ENCODE measurements around the gene DPEP2NB.
"Not testable (repeated sequence)": the region's sequence is repeated elsewhere in the genome, so short reads cannot be mapped to it uniquely, and the experiment has no call there.

DPEP2NB gene

DNA sequence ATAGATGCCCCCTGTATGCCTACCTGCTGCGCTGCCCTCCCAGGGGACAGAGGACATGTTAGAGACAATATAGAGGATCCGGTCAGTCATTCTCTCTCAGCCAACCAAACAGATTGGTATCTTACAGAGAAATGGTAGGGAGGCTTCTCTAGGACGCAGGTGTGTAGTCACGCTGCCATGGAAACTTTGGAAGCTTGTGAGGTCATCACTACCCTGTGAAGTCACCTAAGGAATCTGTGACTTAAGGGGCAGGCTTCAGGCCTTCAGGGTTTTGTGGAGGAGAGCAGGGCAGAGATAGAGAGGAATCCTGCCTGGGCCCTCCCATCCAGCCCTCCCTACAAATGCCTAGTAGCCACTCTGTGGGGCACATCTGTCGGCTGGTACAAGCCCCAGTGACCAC, at the start of gene DPEP2NB:
Gene DPEP2NB, minus strand, starts transcription at position 231 of the 400 bp plus-strand sequence. Its CDS starts 141 bp downstream, at position 90.
- in situ Hi-C loops (cut with HindIII; ENCODE audit: low sequenced_read_pairs) = no loop called here

DNA sequence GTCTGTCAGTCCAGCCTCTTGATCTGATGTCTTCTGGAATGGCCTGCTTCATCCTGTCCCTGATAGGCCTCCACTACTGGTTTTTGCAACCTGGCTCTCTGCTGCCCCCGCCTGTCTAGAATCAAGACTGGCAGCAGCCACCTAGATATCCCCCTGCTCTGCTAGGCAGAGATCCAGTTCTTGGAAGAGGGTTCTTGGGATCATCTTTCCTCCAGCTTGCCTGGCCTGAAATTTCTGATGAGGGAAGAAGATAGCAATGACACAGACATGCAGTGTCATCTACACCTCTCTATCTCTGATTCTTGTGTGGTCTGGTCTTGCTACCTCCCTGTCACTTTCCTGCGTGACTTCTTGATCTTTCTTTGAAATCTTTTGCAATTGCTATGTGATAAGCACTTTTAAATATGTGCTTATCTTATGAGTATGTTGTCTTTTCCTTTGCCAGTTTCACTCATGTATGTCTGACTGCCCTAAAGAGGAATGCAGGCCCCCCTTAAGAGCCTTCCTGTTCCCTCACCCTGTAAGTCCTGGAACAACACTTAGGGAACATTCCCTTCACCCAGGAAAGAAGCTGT, 49.2 kb upstream of the DPEP2NB start:
- in situ Hi-C loops (cut with HindIII; ENCODE audit: low sequenced_read_pairs) = loop anchor here (25.0 kb wide), 1 partner anchor 178 kb away; the partner anchor contains the start of genes NRN1L and PSKH1

DNA sequence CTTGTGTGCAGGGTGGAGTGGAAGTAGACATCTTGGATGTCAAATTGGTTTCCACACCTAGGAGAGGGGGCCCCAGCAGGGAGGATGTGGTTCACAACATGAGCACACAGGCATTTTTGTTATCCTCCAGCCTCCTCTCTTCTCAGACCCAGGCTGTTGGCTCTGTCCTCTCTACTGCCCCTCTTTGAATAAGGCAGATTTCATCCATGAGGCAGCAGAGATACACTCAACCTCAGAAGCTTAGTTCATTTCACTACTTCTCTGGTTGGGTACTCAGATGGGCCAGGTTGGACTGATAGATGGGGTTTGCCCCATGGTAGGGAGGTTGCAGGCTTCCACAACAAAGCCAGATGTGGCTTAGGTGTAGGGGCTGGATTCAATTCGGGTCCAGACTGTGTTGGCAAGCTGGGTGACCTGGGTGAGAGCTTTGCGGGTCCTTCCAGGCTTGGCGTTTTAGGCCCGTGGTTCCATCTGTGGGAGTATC, 47.2 kb upstream of the DPEP2NB start:
- in situ Hi-C loops (cut with HindIII; ENCODE audit: low sequenced_read_pairs) = loop anchor here (25.0 kb wide), 1 partner anchor 176 kb away; the partner anchor contains the start of genes NRN1L and PSKH1

DNA sequence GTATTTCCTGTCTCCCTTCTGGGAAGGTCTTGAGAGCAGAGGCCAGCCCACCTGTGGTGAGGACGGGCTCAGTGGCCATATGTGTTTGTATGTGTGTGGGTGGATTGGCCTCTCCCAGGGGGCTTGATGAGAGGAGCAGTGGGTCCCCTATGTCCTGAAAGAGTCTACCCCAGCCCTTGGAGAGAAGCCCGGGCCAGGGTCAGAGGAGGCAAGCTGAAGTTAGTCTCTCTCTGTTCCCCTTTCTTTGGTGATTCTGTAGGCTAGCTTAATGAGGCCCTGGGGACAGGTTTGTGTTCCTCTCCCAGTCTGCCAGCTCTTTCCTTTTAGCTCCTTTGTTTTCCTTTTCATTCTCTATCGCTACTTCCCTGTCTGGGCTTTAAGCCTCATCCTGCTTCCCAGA, 45.7 kb upstream of the DPEP2NB start:
- in situ Hi-C loops (cut with HindIII; ENCODE audit: low sequenced_read_pairs) = loop anchor here (25.0 kb wide), 1 partner anchor 174 kb away; the partner anchor contains the start of genes NRN1L and PSKH1

- in situ Hi-C loops (cut with HindIII; ENCODE audit: low sequenced_read_pairs) = loop anchor here (25.0 kb wide), 1 partner anchor 173 kb away; the partner anchor contains the start of genes NRN1L and PSKH1
Observed at GRCh38 chr16:68059804-68060203, 44.1 kb upstream of the DPEP2NB start.

DNA sequence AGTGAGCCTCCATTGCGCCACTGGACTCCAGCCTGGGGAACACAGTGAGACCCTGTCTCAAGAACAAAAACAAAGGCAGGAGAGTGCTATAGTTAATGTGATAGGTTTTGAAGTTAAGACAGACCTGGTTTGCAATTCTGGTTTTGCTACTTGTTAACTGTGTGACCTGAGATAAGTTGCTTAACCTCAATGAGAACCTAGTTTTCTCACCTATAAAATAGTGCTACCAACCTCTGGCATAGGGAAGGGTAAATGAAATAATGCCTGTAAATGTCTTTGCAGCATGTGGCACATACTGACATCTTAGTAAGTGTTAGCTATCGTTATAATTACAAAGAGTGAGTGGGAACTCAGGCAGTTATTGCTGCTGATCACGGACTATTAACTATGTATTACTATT, 39.7 kb upstream of the DPEP2NB start:
- in situ Hi-C loops (cut with HindIII; ENCODE audit: low sequenced_read_pairs) = loop anchor here (25.0 kb wide), 1 partner anchor 168 kb away; the partner anchor contains the start of genes NRN1L and PSKH1

DNA sequence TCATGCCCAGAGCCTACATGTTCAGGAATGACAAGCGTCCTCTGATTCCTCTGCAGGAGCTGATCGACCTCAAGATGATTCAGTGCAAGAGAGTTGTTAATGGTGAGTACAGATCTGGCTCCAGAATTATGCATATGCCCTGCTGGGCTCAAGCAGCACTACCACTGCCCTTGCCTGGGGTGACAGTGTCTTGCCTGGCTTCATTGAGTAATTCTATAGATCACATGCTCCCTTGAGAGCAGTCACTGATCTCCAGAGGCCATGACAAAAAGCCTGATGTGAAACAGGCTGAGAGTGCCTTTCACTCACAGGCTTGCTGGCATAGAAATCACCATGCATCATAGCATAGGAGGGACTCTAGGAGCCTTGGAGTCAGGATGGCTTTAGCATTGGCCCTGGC, 33.7 kb upstream of the DPEP2NB start:
- in situ Hi-C loops (cut with HindIII; ENCODE audit: low sequenced_read_pairs) = no loop called here

DNA sequence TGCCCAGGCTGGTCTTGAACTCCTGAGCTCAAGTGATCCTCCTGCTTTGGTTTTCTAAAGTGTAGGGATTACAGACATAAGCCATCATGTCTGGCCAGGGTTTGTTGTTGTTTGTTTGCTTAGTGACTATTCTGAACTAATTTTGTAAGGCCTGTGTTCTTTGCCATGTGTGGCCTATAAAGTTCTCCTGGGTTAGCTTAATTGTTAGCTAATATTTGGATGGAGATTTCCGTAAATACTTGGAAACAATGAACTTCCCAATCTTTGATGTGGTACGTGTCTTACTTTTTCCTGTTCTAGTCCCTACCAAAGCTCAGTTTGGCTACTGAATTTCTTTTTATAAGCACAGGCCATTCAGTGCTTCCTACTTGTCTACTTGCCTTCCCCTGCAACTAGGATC, 32.3 kb upstream of the DPEP2NB start:
- in situ Hi-C loops (cut with HindIII; ENCODE audit: low sequenced_read_pairs) = no loop called here

DNA sequence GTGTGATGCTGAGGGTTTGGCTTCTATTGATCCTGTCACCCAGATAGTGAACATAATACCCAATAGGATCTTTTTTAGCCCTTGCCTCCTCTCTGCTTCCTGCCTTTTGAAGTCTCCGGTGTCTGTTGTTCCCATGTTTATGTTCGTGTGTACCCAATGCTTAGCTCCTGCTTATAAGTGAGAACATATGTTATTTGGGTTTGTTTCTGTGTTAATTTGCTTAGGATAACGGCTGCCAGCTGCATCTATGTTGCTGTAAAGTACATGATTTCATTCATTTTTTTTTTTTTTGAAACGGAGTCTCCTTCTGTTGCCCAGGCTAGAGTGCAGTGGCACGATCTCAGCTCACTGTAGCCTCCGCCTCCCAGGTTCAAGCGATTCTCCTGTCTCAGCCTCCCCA, 30.4 kb upstream of the DPEP2NB start:
- in situ Hi-C loops (cut with HindIII; ENCODE audit: low sequenced_read_pairs) = no loop called here

GRCh38 chr16:68041783-68042182, 26.1 kb upstream of the DPEP2NB start:
- in situ Hi-C loops (cut with HindIII; ENCODE audit: low sequenced_read_pairs) = no loop called here

DNA sequence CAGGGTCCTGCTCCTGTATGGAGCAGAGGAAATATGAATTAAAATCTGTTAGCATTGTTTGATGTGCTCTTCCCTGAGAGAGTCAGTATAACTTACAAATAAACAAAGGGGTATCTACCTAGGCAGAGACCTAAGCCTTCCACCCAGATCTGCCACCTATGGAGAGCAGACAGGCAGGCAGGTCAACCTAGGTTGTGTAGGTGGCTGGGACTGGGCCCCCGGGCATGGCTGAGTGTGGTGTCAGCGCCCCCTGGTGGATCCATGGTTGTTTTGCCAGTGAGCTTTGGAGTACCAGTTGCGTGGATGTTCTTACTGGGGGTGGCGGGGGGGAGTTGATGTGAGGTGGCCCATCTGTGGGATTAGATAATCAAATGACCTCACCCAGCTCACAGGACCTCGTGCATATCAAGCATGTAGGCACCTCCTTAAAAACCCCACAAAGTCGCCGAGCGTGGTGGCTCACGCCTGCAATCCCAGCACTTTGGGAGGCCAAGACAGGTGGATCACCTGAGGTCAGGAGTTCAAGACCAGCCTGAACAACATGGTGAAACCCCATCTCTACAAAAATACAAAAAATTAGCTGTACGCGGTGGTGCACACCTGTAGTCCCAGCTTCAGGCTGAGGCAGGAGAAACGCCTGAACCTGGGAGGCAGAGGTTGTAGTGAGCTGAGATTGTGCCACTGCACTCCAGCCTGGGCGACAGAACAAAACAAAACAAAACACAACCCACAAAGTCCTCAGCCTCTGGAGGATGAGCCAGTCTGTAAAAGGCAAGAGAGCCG, 25.0 kb upstream of the DPEP2NB start:
- in situ Hi-C loops (cut with HindIII; ENCODE audit: low sequenced_read_pairs) = no loop called here

DNA sequence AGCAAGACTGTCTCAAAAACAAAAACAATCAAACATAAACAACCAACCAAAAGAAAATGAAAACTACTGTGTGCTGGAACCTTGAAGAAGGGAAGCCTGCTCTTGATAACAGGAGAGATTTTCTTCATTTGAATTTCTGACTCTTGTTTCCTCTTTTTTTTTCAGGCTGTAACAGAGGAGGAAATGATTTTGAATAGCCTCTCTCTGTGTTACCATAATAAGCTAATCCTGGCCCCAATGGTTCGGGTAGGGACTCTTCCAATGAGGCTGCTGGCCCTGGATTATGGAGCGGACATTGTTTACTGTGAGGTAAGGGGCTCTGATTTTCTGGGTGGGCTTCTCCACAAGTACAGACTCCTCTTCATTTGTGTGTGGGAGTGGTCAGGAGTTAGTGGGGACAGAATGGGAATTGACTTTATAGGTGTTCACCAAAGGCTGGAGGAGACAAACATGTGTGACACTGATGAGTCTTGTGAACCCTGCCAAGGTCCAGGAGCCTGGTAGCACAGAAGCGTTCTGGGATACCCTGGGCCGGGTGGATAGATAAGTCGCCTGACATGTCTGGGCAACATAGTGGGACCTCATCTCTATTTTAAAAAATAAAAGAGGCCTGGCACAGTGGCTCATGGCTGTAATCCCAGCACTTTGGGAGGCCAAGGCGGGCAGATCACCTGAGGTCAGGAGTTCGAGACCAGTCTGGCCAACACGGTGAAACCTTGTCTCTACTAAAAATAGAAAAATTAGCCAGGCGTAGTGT, 22.3 kb upstream of the DPEP2NB start:
- in situ Hi-C loops (cut with HindIII; ENCODE audit: low sequenced_read_pairs) = no loop called here

DNA sequence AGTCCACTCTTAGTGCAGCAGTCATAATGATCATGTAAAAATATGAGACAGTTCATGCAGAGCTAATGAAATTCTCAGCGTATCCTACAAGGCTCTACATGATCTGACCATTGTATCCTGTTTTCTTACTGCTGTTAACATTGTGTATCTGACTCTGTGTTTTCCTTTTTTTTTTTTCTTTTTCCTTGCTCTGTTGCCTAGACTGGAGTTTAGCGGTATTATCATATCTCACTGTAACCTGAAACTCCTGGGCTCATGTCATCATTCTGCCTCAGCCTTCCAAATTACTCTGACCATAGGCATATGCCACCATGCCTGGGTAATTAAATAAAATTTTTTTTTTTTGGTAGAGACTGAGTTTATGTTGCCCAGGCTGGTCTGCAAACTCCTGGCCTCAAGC, 19.5 kb upstream of the DPEP2NB start:
- in situ Hi-C loops (cut with HindIII; ENCODE audit: low sequenced_read_pairs) = no loop called here

DNA sequence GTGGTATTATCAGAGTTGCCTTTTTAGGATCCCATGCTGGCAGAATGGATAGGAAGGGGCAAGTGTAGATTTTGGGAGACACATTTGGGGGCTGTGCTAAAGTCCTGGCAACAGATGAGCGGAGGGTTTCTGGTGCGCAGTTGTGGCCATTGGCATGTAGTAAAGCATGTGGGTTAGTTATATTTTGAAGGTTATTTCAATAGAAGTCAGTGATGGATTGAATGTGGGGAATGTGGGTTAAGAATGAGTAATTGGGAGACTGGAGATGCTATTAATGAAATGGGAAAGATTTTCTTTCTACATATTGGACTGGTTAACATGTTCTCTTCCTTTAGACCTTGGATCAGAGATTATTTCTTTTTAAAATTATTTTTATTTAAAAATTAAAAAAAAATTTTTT, 17.4 kb upstream of the DPEP2NB start:
- in situ Hi-C loops (cut with HindIII; ENCODE audit: low sequenced_read_pairs) = no loop called here

DNA sequence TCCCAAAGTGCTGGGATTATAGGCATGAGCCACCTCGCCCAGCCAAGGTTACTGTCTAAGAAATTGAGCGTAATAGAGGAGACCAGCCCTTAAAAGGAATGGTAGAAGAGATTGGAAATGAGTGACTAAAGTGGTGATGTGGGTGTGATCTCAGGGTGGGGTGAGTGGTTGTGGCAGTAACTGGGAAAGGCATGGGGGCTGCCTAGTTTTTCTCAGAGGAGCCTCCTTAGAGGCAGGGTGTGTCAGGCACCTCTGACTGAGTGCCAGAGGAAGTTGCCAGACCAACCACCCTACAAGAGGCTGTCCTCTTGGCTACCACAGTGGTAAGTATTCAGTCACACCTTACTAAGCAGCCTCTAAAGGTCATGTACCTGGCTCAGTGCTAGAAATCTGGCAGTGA, 16.2 kb upstream of the DPEP2NB start:
- in situ Hi-C loops (cut with HindIII; ENCODE audit: low sequenced_read_pairs) = no loop called here

DNA sequence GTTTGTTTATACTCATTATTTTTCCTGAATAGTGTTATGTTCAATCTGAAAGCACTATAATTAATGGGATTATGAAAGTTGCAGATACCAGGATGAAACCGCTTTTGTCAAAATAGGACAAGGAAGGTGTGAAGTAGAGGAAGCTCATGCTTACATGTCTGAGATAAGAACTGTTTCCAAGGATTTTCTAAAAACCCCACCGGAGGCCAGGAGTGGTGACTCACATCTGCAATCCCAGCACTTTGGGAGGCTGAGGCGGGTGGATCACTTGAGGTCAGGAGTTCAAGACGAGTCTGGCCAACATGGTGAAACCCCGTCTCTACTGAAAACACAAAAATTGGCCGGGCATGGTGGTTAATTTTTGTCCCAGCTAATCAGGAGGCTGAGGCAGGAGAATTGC, 14.4 kb upstream of the DPEP2NB start:
- in situ Hi-C loops (cut with HindIII; ENCODE audit: low sequenced_read_pairs) = not testable (repeated sequence)

GRCh38 chr16:68028996-68029395, 13.3 kb upstream of the DPEP2NB start:
- in situ Hi-C loops (cut with HindIII; ENCODE audit: low sequenced_read_pairs) = no loop called here

DNA sequence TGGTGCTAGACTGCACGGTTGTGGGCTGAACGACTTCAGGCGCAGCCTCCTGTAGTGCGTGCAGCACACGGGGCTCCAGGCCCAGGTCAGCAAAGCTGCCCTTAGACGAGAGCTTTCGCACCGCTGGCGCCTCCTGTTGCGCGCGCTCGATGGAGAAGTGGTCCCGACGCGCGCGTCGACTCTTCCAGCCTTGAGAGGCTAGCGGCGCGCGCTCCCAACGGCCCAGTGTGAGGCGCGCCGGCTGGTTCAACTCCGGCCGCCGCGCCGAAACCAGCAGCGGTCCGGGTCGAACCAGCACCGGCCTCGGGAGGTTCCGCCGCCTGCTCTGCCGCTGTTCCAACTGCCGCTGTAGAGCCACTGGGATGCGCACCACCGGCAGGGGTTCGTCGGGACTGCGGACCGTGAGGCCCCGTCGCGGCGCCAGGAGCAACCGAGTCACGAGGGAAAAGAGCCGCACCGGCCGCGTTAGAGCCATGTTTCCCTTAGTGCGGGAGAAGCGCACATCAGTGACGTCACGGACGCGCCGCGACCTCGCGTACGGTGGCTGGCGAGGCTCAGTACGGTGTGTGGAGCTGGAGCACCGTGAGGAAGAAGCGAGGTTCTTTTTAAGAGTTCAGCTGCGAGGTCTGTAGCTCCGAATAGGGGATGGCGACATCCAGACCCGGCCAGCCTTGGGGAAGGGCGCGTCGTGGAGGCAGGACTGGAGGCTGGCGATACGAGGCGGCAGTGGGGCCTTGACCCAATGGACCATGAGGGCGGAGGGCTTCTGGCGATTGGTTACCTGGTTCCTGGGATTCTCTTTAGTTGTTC, 7.2 kb upstream of the DPEP2NB start, which contains the start of the genes DDX28 and DUS2:
Gene DDX28, minus strand, starts transcription at position 505 of the 810 bp plus-strand sequence. Its CDS starts 30 bp downstream, at position 475.
Gene DUS2, plus strand, starts transcription at position 557 of the 810 bp plus-strand sequence. CDS start 14,740 bp downstream, outside the sequence.
- in situ Hi-C loops (cut with HindIII; ENCODE audit: low sequenced_read_pairs) = no loop called here

GRCh38 chr16:68022278-68022727, 6.6 kb upstream of the DPEP2NB start:
- in situ Hi-C loops (cut with HindIII; ENCODE audit: low sequenced_read_pairs) = no loop called here

DNA sequence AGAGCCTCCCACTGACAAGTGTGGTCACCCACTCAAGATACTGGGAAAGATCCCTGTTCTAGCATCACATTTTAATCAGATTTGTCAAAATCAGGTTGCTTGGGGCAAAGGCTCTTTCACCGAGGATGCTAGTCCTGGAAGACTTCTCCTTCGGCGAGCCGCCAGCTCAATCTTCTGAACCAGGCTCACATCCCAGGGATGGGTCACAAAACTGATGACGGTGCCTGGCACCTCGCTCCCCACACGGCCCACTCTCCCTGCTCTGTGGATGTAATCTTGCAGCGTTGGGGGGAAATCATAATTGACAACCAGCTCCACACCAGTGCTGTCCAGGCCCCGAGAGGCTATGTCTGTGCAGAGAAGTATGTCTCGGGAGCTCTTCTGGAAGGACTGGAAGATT, 5.8 kb upstream of the DPEP2NB start:
- in situ Hi-C loops (cut with HindIII; ENCODE audit: low sequenced_read_pairs) = no loop called here

All from endothelial cell of hepatic sinusoid (primary cell).